Stimulated activated CD8-positive, alpha-beta memory T cell treated with anti-CD3 and anti-CD28 coated beads, Interleukin-7, amount 100 ng/mL, for 4 hours (primary cell): Measurements from ENCODE around the gene CEMIP.

Experiments used
- DNase-seq, 2 donors: peaks; one replicate each; pipeline ENCODE4 v3.0.0-alpha.2; 2020; ENCODE audit warnings: low read depth in 2 of 2

The CEMIP gene

GRCh38 chr15:80931191-80931590 is 152.0 kb downstream of the CEMIP start:
- no peak for DNase-seq

GRCh38 chr15:80931721-80932512 is 152.7 kb downstream of the CEMIP start:
- no peak for DNase-seq

DNA sequence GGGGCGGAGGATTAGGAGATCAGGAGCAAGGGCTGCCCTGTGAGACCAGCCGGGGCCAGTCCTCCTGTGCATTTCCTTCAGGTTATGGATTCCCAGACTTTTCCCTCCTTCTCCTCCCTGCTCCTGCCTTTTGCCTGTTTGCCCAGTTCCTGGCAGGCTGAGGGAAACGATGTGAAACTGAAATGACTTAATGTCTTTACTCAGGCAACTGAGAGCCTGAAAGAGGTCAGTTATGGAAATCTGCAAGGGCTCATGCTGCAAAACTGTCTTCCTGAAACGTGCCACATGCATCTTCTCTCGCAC is 153.3 kb downstream of the CEMIP start:
- no peak for DNase-seq

DNA sequence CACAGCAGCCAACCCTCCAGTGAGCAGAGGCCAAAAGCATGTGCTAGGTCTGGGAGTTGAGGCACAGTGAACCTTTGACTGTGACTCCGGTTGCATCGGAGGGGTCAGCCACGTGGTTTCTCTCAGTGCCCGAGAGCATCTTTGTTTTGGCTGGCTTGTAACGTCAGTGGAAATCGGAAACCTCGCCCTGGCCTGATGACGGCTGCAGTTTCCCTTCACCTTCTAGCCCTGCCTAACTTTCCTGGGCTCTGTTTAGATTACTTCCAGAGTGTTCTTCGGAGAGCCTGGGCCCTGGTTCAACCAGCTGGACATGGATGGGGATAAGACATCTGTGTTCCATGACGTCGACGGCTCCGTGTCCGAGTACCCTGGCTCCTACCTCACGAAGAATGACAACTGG is 153.8 kb downstream of the CEMIP start:
- no peak for DNase-seq

GRCh38 chr15:80934761-80935221 is 155.6 kb downstream of the CEMIP start:
- DNase-seq, result no peak

DNA sequence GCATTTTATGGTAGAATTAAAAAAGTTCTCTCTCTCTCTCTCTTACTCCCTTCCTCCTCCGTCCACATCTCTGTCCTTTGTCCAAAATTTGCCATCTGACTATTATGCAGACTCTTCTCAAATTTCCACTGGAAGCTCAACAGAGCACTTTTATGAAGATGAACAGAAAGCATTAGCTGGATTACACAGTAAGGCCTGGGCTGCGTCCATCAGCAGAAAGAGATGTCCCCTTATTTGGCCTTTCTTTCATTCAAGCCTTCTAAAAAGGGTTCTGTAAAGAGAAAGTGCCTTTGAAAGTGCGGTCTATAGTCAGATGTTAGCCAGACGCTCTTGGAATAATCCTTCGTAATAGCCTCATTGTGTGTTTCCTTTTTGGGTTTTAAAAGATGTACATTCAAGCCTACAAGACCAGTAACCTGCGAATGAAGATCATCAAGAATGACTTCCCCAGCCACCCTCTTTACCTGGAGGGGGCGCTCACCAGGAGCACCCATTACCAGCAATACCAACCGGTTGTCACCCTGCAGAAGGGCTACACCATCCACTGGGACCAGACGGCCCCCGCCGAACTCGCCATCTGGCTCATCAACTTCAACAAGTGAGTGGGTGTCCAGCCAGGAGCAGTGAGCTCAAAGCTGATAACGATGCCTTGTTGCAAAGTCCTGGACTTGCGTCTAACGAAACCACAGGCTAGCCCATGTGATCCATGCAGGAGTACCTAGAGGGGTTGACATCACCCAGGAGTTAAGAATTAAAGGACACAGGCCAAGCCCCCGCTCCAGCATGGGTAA is 157.3 kb downstream of the CEMIP start:
- no peak for DNase-seq

GRCh38 chr15:80937718-80938117 is 158.5 kb downstream of the CEMIP start:
- no peak for DNase-seq

GRCh38 chr15:80939216-80939615 is 160.0 kb downstream of the CEMIP start:
- no peak for DNase-seq

- no peak for DNase-seq
These were observed 161.2 kb downstream of the CEMIP start for GRCh38 chr15:80940331-80940730.

- no peak for DNase-seq
These were observed 161.7 kb downstream of the CEMIP start for GRCh38 chr15:80940851-80941250.

DNA sequence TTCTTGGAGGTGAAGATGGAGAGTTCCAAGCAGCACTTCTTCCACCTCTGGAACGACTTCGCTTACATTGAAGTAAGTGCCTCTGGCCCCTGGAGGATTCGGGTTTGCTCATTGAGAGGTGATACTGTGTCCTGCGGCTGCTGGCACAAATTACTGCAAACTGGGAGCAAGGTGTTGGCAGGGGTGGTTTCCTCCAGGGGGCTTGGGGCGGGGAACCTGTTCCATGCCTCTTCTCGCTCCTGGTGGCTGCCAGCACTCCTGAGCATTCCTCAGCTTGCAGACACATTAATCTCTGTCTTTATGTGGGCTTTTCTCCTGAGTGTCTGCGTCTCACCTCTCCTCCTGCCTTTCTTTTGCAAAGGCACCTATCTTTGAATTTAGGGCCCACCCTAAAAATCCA is 163.1 kb downstream of the CEMIP start:
- DNase-seq, result no peak

DNA sequence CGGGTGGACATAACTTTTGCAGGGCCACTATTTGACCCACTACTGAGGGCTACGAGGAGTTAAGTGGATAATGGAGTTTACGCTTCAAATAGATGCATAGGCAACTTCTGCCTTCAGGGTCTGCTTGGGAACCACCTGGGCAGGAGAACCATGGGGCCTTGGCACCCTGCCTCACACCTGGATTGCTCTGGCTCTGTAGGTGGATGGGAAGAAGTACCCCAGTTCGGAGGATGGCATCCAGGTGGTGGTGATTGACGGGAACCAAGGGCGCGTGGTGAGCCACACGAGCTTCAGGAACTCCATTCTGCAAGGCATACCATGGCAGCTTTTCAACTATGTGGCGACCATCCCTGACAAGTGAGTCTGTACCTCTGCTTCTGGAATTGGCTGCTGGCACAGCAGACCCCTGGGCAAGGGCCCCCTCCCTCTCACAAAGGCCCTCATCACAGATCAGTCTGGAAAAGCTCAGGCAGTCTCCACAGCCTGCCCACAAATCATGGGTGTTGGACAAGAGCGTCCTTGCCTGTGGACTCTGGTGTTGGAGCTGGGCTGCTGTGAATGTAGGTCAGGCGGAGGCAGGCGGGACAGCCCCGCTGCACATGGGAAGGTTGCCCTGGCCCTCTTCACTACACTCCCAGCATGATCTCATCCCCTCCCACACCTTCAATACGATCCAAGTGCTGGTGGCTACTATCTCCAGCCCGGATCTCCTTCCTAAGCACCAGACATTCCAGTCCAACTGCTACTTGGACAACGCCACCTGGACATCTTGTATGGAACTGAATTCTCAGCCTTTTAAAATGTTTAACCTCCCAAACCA is 163.8 kb downstream of the CEMIP start:
- no peak for DNase-seq

GRCh38 chr15:80944818-80945217 is 165.6 kb downstream of the CEMIP start:
- DNase-seq, result no peak

GRCh38 chr15:80945605-80946004 is 166.4 kb downstream of the CEMIP start:
- DNase-seq, result no peak

- DNase-seq, result no peak
These were observed 167.4 kb downstream of the CEMIP start for GRCh38 chr15:80946576-80946975.

GRCh38 chr15:80948651-80949292 is 169.6 kb downstream of the CEMIP start:
- DNase-seq, result no peak

- no peak for DNase-seq
These were observed 170.6 kb downstream of the CEMIP start for GRCh38 chr15:80949756-80950155.

- DNase-seq, result no peak
These were observed 171.3 kb downstream of the CEMIP start for GRCh38 chr15:80950291-80951078.

- no peak for DNase-seq
These were observed 172.8 kb downstream of the CEMIP start for GRCh38 chr15:80951941-80952340.

DNA sequence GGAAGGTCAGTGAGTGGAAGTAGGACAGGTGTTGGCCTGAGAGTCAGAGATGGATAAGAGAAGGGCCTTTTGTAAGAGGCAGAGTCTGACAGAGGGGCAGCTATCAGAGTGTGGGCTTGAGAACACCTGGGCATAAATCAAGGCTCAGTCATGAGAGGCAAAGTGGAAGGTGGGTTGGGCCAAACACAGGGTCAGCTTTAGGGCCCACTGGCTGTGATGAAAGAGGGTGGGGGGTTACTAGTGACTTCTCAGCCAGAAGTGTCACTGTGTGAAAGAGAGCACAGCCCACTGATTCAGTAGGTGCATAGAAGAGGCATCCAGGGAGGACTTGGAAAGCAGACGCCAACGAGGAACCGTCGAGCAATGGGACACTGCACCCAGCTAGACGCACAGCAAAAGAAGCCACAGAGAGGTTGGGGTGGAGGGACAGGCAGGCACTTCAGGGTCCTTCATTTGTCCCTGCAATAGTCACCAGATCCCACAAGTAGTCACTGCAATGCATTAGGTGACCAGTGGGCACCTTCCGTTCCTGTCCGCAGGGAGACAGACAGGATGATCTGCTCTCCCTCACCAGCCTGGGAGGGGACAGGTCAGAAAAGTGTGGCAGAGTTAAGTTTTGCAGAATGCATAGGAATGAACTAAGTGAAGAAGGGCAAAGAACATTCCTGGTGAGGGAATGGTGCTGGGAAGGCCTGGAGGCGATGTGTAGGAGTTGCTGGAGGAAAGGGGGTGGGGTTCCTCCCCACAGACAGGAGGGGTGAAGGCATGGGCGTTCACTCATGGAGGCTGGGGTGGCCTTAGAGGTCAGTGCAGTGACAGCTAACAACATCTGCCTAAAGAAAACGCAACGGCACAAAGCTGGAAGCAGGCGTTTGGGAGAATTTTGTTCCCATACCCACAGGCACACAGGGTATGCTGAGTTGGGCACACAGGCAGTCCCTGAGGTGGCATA is 174.1 kb downstream of the CEMIP start:
- DNase-seq, result no peak
